Keratinocyte (primary cell): ENCODE data around the gene CREG2.

ENCODE experiments used
- EZH2 ChIP-seq: IDR thresholded peaks from one replicate; pipeline ENCODE4 v1.6.1; 2012; ENCODE audit warnings: inconsistent platforms, mild to moderate bottlenecking, low read length, moderate library complexity
- TF ChIP-seq, protein P1 (sequence below), 3 experiments: IDR thresholded peaks in 1 of 3; conservative IDR thresholded peaks in 1 of 3; optimal IDR thresholded peaks in 1 of 3; 2 replicates in 2 of 3; 3 replicates in 1 of 3; pipeline versions ENCODE3 to v1.5.1; 2011; ENCODE audit warnings: low read length in 3 of 3, mild to moderate bottlenecking in 3 of 3, moderate library complexity in 2 of 3, control low read depth in 1 of 3, inconsistent platforms in 1 of 3; ENCODE audit not compliant: insufficient read depth in 2 of 3; ENCODE audit errors: extremely low read depth in 1 of 3

DNA sequence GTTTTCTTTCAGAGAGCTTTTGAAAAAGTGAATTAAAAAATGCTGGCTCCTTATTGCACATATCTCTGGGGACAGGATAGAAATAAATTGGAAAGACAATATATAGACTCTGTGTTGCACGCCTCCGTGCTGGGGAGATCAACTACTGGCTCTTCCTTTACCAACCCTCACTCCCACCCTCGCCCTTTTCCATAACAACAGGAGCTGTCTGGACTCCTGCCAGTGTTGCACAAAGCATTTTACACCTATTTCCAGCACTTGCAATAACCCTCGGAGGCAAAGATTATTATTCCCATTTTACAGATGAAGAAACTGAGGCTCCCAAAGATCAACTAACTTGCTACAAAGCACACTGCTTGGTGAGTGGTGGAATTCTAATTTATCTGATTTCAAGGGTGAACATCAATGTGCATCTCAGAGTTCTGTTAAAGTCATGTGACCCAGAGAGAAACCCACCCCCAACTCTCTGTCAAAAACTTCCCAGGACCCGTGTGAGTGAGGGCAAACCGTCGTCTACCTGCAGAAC is 4.2 kb downstream of the CREG2 start:
- TF ChIP-seq, protein P1, sequence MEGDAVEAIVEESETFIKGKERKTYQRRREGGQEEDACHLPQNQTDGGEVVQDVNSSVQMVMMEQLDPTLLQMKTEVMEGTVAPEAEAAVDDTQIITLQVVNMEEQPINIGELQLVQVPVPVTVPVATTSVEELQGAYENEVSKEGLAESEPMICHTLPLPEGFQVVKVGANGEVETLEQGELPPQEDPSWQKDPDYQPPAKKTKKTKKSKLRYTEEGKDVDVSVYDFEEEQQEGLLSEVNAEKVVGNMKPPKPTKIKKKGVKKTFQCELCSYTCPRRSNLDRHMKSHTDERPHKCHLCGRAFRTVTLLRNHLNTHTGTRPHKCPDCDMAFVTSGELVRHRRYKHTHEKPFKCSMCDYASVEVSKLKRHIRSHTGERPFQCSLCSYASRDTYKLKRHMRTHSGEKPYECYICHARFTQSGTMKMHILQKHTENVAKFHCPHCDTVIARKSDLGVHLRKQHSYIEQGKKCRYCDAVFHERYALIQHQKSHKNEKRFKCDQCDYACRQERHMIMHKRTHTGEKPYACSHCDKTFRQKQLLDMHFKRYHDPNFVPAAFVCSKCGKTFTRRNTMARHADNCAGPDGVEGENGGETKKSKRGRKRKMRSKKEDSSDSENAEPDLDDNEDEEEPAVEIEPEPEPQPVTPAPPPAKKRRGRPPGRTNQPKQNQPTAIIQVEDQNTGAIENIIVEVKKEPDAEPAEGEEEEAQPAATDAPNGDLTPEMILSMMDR (optimal IDR thresholded peaks at IDR 0.05 in 1 of 3, IDR thresholded peaks at IDR 0.05 in 1 of 3, conservative IDR thresholded peaks at IDR 0.05 in 1 of 3; ENCODE audit: extremely low read depth in 1 of 3, insufficient read depth in 2 of 3, low read length in 3 of 3): no peak
- no peak for TF ChIP-seq EZH2
